ENCODE results near the gene NXPH4. TPM values are rescaled to one million over a fixed set of nuclear protein-coding genes. Genes with fewer than 3 reads are reported as not detected.

Gene NXPH4
- total and polyA plus RNA-seq, 10 of the 15 experiments (the other 5 are each of a cell fraction or from before 2014, with no cell fraction given) = 0.03 to 0.26 TPM; not detected in 8

- Histone ChIP-seq H2AFZ (ENCODE audit: control insufficient read depth, low read depth, low read length) (no peak overlapping the region), H3K4me1 (ENCODE audit: control insufficient read depth, insufficient read depth, low read length) (peaks cover 34% of the 10 kb centered on the region), H3K27ac (ENCODE audit: control insufficient read depth, insufficient read depth) (no peak overlapping the region), H3K9ac (ENCODE audit: control insufficient read depth, insufficient read depth, low read length) (no peak overlapping the region), H3K79me2 (ENCODE audit: control insufficient read depth, insufficient read depth, low read length) (peaks cover 15% of the 10 kb centered on the region), H3K4me3 (no peak overlapping the region), H3K9me3 (replicated peaks; ENCODE audit: control insufficient read depth, insufficient read depth, low read length) (no peaks in the 10 kb centered on the region), H3K4me2 (ENCODE audit: control insufficient read depth, insufficient read depth) (no peak overlapping the region), H3K36me3 (ENCODE audit: control insufficient read depth in 2 of 2, insufficient read depth in 2 of 2, low read length in 1 of 2) (peaks cover 23 to 28% of the 10 kb centered on the region in 2 experiments), H4K20me1 (ENCODE audit: control insufficient read depth, insufficient read depth) (no peaks in the 10 kb centered on the region), H3K27me3 (replicated peaks in 1 of 2; ENCODE audit: control insufficient read depth in 2 of 2, insufficient read depth in 2 of 2, low read length in 1 of 2) (peaks cover 0 to 3% of the 10 kb centered on the region in 2 experiments; a peak in 1 of 4 replicates)
- FAIRE-seq = no peak
- no TSS peak for BruUV-seq (replicated peaks)
- TF ChIP-seq RFX5 (IDR thresholded peaks at IDR 0.05; ENCODE audit: low read depth, low read length) (no peak), POLR2A (IDR thresholded peaks at IDR 0.05; ENCODE audit: low read depth, low read length) (peak; percentile 72; the same call in 1 of the 2 replicates)
- 88% methylated on average over 23 of the region's 26 CpGs for WGBS (ENCODE audit: insufficient coverage, insufficient replicate concordance, low lambda C conversion rate, missing lambda C conversion rate)
- ChIA-PET RAD21 (ENCODE audit: unreplicated experiment) (no interaction called here), CTCF (no interaction called here), SMC1A (ENCODE audit: uncharacterized antibody, unreplicated experiment) (no interaction called here), POLR2A (interaction anchor here (0.9 kb wide), 1 partner anchor 8 kb away, joined by 3 read pairs; no protein-coding TSS in a partner anchor)
- in situ Hi-C loops (cut with MboI) = no loop called here
- intact Hi-C loops (cut with micrococcal nuclease; ENCODE audit: unreplicated experiment) = no loop called here
- ATAC-seq = no peak
- no peak for DNase-seq (ENCODE audit: low read depth, low spot score)
These were observed 18.6 kb downstream of the NXPH4 start for GRCh38 chr12:57235017-57235727.

- no peak for FAIRE-seq
- POLR2A ChIA-PET = interaction anchor here (0.9 kb wide), 1 partner anchor 9 kb away, joined by 3 read pairs; no protein-coding TSS in a partner anchor
- H3K27me3 ChIP-seq (replicated peaks in 1 of 2; ENCODE audit: control insufficient read depth in 2 of 2, insufficient read depth in 2 of 2, low read length in 1 of 2) = peaks cover under 1 to 3% of the 10 kb centered on the region in 2 experiments; a peak in 2 of 4 replicates
- CTCF ChIA-PET = interaction anchor here (10.7 kb wide), 1 partner anchor 22 kb away, joined by 271 read pairs; no protein-coding TSS in a partner anchor
- no peak overlapping the region for H3K27ac ChIP-seq (ENCODE audit: control insufficient read depth, insufficient read depth)
- no peaks in the 10 kb centered on the region for H4K20me1 ChIP-seq (ENCODE audit: control insufficient read depth, insufficient read depth)
- H3K4me3 ChIP-seq = no peak overlapping the region
- TF ChIP-seq TCF7 (IDR thresholded peaks at IDR 0.05; ENCODE audit: borderline replicate concordance) (no peak), TARDBP (IDR thresholded peaks at IDR 0.05; ENCODE audit: borderline replicate concordance) (no peak), CBX3 (IDR thresholded peaks at IDR 0.05; ENCODE audit: borderline replicate concordance, low read depth) (no peak), BMI1 (IDR thresholded peaks at IDR 0.05; ENCODE audit: borderline replicate concordance) (no peak), EZH2 (IDR thresholded peaks at IDR 0.05; ENCODE audit: borderline replicate concordance, control insufficient read depth, low read depth, low read length) (no peak)
- H3K79me2 ChIP-seq (ENCODE audit: control insufficient read depth, insufficient read depth, low read length) = peaks cover 10% of the 10 kb centered on the region
- H3K9ac ChIP-seq (ENCODE audit: control insufficient read depth, insufficient read depth, low read length) = no peak overlapping the region
- BruUV-seq (replicated peaks) = no TSS peak
- DNase-seq (ENCODE audit: low read depth, low spot score) = no peak
- no peak overlapping the region for H2AFZ ChIP-seq (ENCODE audit: control insufficient read depth, low read depth, low read length)
- no peaks in the 10 kb centered on the region for H3K9me3 ChIP-seq (replicated peaks; ENCODE audit: control insufficient read depth, insufficient read depth, low read length)
- no peak overlapping the region for H3K4me2 ChIP-seq (ENCODE audit: control insufficient read depth, insufficient read depth)
- RAD21 ChIA-PET (ENCODE audit: unreplicated experiment) = interaction anchor here (0.9 kb wide), 1 partner anchor 20 kb away, joined by 3 read pairs; no protein-coding TSS in a partner anchor
- H3K36me3 ChIP-seq (ENCODE audit: control insufficient read depth in 2 of 2, insufficient read depth in 2 of 2, low read length in 1 of 2) = peaks cover 23 to 28% of the 10 kb centered on the region in 2 experiments
- ATAC-seq = no peak
- WGBS (ENCODE audit: insufficient coverage, insufficient replicate concordance, low lambda C conversion rate, missing lambda C conversion rate) = 37% methylated on average over 8 of the region's 8 CpGs
- peaks cover 36% of the 10 kb centered on the region for H3K4me1 ChIP-seq (ENCODE audit: control insufficient read depth, insufficient read depth, low read length)
- in situ Hi-C loops (cut with MboI) (no loop called here), intact Hi-C loops (cut with micrococcal nuclease; ENCODE audit: unreplicated experiment) (no loop called here)
- SMC1A ChIA-PET (ENCODE audit: uncharacterized antibody, unreplicated experiment) = interaction anchor here (1.4 kb wide), 1 partner anchor 22 kb away, joined by 3 read pairs; no protein-coding TSS in a partner anchor
These were observed 19.1 kb downstream of the NXPH4 start for GRCh38 chr12:57235728-57236131.
